ENCODE data around the gene MRPL48. TPM values are rescaled to one million over a fixed set of nuclear protein-coding genes. Genes with fewer than 3 reads are reported as not detected.

The MRPL48 gene
- total RNA-seq, 2 donors from 2014 or later, result 9.2 to 17.9 TPM

DNA sequence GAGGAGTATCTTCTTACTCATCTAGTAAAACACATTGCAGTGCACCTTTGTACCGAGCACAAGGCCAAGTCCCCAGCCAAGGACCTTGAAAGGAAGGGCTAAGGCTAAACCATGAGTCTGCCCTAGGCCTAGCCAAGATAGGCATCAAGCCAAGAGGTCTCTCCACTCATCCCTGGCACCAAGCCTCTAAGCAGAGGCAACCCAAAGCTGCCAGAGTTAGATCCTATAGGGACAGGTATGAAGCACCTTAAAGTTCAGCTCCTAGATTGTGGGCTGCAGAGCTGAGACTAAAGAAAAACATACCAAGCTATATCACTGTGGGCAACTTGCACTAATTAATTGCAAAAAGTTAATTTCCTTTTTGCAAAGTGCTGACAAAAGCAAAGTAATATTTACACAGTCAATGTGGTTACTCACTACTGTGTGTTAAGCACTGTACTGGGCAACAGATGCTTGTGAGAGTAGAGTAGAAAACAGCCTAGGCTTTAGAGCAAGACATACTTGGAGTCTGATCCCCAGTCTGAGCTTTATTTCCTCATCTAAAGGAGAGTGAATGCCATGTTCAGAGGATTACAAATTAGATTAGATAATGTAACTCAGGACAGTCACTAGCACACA is 81.8 kb downstream of the MRPL48 start:
- 17 to 29% methylated on average over 1 of the region's 1 CpG for WGBS, 2 donors
- DNase-seq (no peak), ATAC-seq (peak; percentile 21)
- TF ChIP-seq, protein P1, sequence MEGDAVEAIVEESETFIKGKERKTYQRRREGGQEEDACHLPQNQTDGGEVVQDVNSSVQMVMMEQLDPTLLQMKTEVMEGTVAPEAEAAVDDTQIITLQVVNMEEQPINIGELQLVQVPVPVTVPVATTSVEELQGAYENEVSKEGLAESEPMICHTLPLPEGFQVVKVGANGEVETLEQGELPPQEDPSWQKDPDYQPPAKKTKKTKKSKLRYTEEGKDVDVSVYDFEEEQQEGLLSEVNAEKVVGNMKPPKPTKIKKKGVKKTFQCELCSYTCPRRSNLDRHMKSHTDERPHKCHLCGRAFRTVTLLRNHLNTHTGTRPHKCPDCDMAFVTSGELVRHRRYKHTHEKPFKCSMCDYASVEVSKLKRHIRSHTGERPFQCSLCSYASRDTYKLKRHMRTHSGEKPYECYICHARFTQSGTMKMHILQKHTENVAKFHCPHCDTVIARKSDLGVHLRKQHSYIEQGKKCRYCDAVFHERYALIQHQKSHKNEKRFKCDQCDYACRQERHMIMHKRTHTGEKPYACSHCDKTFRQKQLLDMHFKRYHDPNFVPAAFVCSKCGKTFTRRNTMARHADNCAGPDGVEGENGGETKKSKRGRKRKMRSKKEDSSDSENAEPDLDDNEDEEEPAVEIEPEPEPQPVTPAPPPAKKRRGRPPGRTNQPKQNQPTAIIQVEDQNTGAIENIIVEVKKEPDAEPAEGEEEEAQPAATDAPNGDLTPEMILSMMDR (IDR thresholded peaks at IDR 0.05), result no peak
- no peak for TF ChIP-seq POLR2A (IDR thresholded peaks at IDR 0.05)
- Histone ChIP-seq H3K36me3 (replicated peaks in 1 of 2; ENCODE audit: insufficient read depth in 1 of 2, low read depth in 2 of 2) (peaks cover 0 to 13% of the 10 kb centered on the region in 2 donors), H3K4me1 (peaks cover 11% of the 10 kb centered on the region), H3K9me3 (no peaks in the 10 kb centered on the region), H3K27me3 (no peaks in the 10 kb centered on the region), H3K4me3 (no peak overlapping the region), H3K27ac (no peak overlapping the region)
- intact Hi-C loops (cut with DNase I), result no loop called here

DNA sequence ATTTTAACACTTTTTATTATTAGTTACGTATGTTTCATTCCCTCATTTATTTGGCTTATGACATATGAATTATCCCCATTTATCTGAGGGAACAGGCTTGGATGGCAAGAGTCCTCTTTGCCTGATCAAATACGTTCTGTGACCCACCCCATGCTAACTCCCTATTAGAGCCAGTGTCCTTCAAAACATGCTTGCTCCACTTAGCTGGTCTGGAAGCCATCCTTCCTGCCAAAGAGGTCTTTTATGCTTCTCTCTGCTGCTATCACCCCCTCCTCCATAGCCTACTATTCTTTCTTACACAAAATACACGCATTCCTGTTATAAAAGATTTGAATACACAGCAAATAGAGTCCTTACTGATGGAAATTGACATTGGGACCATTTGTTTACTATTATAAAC is 82.6 kb downstream of the MRPL48 start:
- intact Hi-C loops (cut with DNase I), result no loop called here
- no peak overlapping the region for H3K27ac ChIP-seq
- TF ChIP-seq POLR2A (IDR thresholded peaks at IDR 0.05), result no peak
- TF ChIP-seq, protein P1 (IDR thresholded peaks at IDR 0.05), result no peak

DNA sequence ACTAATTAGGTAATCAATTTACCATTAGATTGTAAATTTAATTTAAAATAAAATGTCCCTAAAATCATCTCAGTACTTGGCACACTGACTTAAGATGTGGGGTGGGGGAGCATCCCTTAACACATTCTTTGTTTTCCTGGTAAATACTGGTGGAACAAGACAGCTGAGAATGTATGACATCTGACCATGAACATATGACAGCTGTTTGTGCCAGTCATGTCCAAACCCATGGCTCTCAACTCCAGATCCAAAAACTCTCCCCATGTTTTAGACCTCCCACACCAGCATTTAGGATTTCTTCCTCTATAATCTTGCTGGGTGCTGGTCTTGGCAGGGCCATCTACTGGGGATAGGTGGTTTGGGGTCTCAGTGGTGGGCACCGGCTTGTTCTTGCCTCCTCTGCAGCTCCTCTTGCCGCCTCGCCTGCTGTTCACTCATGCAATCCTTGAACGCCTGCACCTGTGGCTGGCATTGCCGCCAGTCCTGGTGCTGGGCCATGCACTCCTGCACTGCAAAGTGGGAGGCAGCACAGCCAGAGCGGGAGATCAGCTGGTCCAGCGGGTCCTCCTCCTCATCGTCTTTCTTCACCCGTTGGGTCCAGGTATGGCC is 85.2 kb downstream of the MRPL48 start:
- DNase-seq (no peak), ATAC-seq (no peak)
- Histone ChIP-seq H3K4me3 (no peak overlapping the region), H3K36me3 (replicated peaks in 1 of 2; ENCODE audit: insufficient read depth in 1 of 2, low read depth in 2 of 2) (peaks cover 0 to 13% of the 10 kb centered on the region in 2 donors), H3K27me3 (no peaks in the 10 kb centered on the region), H3K27ac (no peak overlapping the region), H3K4me1 (peaks cover 33% of the 10 kb centered on the region), H3K9me3 (no peaks in the 10 kb centered on the region)
- WGBS, 2 donors, result 91 to 92% methylated on average over 9 of the region's 9 CpGs
- TF ChIP-seq, protein P1 (IDR thresholded peaks at IDR 0.05), result no peak
- TF ChIP-seq POLR2A (IDR thresholded peaks at IDR 0.05), result no peak
- intact Hi-C loops (cut with DNase I), result no loop called here

More for the DNA sequence above, 82.6 kb downstream of the MRPL48 start:
- peaks cover 0 to 13% of the 10 kb centered on the region in 2 donors for H3K36me3 ChIP-seq (replicated peaks in 1 of 2; ENCODE audit: insufficient read depth in 1 of 2, low read depth in 2 of 2)
- WGBS, 2 donors, result 79 to 90% methylated on average over 3 of the region's 3 CpGs
- peaks cover 19% of the 10 kb centered on the region for H3K4me1 ChIP-seq
- ATAC-seq, result no peak
- no peaks in the 10 kb centered on the region for H3K9me3 ChIP-seq
- no peaks in the 10 kb centered on the region for H3K27me3 ChIP-seq
- H3K4me3 ChIP-seq, result no peak overlapping the region
- no peak for DNase-seq

DNA sequence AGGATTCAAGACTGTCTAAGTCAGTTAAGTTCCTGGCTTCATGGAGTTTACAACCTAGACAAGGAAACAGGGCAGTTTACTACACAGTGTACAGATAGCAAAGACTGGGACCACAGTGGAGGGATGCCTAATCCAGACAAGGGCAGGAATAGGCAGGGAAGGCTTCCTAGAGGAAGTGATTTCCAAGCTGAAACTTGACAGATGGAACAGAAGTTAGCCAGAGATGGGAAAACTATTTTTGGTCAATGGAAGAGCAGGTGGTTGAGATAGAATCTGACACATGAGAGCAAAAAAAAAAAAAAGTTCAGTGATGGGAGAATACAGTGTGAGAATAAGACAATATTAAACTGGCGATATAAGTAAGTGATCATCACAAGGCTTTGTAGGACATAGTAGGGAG is 87.7 kb downstream of the MRPL48 start:
- no peak for DNase-seq
- Histone ChIP-seq H3K27ac (peak overlapping the region in 1 of 4 donors; percentile 72), H3K4me1 (peaks cover 26% of the 10 kb centered on the region), H3K9me3 (no peaks in the 10 kb centered on the region), H3K27me3 (no peaks in the 10 kb centered on the region), H3K36me3 (replicated peaks in 1 of 2; ENCODE audit: insufficient read depth in 1 of 2, low read depth in 2 of 2) (peaks cover 0 to 13% of the 10 kb centered on the region in 2 donors), H3K4me3 (no peak overlapping the region)
- intact Hi-C loops (cut with DNase I), result no loop called here
- TF ChIP-seq POLR2A (IDR thresholded peaks at IDR 0.05), result no peak
- TF ChIP-seq, protein P1 (IDR thresholded peaks at IDR 0.05), result no peak
- ATAC-seq, result no peak
- WGBS, 2 donors, result 68 to 93% methylated on average over 1 of the region's 1 CpG

Data from body of pancreas (tissue), 4 donors.